Muscle layer of colon (tissue), 2 donors: ENCODE measurements around the gene ZNRF3.

Experiments used
- H3K27ac ChIP-seq: one replicate; pipeline ENCODE4 v1.7.0; 2013; ENCODE audit warnings: low read depth, mild to moderate bottlenecking, low read length, moderate library complexity
- H3K27me3 ChIP-seq, 2 donors: one replicate each; pipeline ENCODE4 v1.7.0; 2013; ENCODE audit warnings: low read length in 2 of 2, mild to moderate bottlenecking in 2 of 2; ENCODE audit not compliant: insufficient read depth in 2 of 2, control insufficient read depth in 1 of 2
- H3K36me3 ChIP-seq: one replicate; pipeline ENCODE4 v1.7.0; 2013; ENCODE audit warnings: mild to moderate bottlenecking, low read length; ENCODE audit not compliant: insufficient read depth
- H3K4me1 ChIP-seq: one replicate; pipeline ENCODE4 v1.7.0; 2013; ENCODE audit warnings: mild to moderate bottlenecking, low read length; ENCODE audit not compliant: insufficient read depth
- H3K4me3 ChIP-seq, 2 donors: one replicate each; pipeline ENCODE4 v1.7.0; 2013; ENCODE audit warnings: low read length in 2 of 2, low read depth in 1 of 2, mild to moderate bottlenecking in 1 of 2, moderate library complexity in 1 of 2
- H3K9ac ChIP-seq: one replicate; pipeline ENCODE4 v1.7.0; 2013; ENCODE audit warnings: low read length
- H3K9me3 ChIP-seq: one replicate; pipeline ENCODE4 v1.7.0; 2013; ENCODE audit warnings: mild to moderate bottlenecking, low read length
- donor health status: abdominal sarcoma.
- donor health status: Adenocarcinoma of cecum.

The ZNRF3 gene

DNA sequence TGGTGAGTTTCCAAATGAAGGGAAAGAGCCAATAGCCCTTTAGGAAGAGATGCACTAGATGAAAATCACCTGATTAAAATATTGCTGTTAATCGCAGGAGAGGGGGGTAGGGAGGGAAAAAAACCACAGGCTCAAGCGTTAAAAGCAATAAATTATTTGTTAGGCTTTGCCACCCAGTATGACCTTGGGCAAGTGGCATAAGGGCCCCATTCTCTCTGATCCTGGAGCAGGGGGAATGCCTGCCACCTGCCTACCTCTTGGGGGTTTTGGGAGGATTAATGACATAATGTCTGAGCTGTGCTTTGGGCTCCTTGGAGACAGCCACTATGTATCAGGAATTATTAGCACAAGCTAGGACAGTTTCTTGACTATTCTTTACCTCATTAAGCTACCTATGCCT lies 80.0 kb downstream of the ZNRF3 start:
- no peak overlapping the region for H3K27ac ChIP-seq
- no peak overlapping the region for H3K9ac ChIP-seq
- H3K27me3 ChIP-seq = no peaks in the 10 kb centered on the region
- H3K4me3 ChIP-seq = no peak overlapping the region
- no peaks in the 10 kb centered on the region for H3K36me3 ChIP-seq
- no peaks in the 10 kb centered on the region for H3K9me3 ChIP-seq
- peaks cover 17% of the 10 kb centered on the region for H3K4me1 ChIP-seq

DNA sequence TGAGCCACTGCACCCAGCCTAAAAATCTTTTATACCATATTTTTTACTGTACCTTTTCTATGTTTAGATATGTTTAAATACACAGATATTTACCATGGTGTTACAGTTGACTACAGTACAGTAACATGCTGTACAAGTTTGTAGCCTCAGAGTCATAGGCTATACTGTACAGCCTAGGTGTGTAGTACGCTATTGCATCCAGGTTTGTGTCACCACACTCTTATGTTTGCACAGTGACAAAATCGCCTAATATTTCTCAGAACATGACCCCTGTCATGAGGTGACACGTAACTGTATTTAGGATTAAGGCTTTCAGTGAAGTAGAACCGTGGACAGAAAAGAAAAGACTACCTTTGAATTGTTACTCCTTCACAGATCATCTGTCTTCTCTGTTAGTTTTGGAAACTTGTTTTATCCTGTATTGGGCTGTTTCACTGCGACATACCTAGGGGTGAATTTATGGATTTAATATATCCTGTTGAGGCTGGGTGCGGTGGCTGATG lies 83.8 kb downstream of the ZNRF3 start:
- Histone ChIP-seq H3K27me3 (no peaks in the 10 kb centered on the region), H3K27ac (no peak overlapping the region), H3K4me3 (no peak overlapping the region), H3K9ac (no peak overlapping the region), H3K9me3 (no peaks in the 10 kb centered on the region), H3K4me1 (peaks cover 6% of the 10 kb centered on the region), H3K36me3 (no peaks in the 10 kb centered on the region)

DNA sequence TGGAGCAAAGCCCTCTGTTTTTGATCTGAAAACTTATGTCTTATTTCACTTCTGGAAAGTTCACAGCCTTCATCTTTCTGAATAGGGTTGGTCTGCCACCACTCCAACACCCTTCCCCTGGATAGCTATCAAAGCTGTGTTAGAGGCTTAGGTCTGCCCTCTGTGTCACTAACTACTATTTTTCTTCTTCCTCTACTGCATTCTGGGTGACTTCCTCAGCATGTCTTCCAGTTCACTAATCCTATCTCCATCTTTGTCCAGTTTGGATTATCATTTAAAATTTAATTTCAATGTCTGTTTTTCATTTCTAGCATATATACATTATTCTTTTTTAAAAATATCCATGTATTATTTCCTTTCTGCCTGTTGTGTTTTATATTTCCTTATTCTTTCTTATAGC lies 84.6 kb downstream of the ZNRF3 start:
- Histone ChIP-seq H3K36me3 (no peaks in the 10 kb centered on the region), H3K27me3 (no peaks in the 10 kb centered on the region), H3K9ac (no peak overlapping the region), H3K27ac (no peak overlapping the region), H3K4me3 (no peak overlapping the region), H3K4me1 (peaks cover 6% of the 10 kb centered on the region), H3K9me3 (no peaks in the 10 kb centered on the region)

DNA sequence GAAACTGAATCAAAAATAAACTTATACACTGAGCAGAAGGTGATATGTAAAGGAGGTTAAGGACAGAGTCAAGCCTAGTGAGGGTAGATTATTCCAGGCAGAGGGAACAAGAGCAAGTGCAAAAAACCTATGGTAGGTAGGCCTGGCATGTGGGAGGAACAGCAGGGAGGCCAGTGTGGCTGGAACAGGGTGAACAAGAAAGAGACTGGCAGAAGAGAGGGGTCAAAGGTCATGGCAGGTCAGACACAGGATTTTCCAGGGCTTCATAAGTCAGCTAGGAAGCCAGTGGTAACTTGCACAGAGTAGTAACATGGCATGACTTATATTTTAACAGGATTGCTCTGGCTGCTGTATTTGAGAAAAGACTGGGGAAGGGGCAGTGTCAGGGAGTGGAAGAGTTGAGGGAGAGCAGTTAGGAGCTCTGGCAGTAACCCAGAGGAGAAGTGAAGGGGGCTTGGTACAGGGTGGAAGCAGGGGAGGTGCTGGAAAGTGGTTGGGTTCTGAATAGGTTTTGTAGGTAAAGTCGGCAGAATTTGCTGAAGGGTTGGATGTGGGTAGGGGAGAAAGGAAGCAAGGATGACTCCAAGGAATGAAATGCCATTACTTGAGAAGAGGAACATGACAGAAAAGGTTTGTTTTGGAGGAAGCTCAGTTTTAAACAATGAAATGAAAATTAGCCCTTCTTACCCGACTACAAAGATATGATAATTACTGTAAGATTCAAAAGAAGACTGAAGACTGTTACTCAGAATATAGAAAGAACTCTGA lies 86.2 kb downstream of the ZNRF3 start:
- H3K9me3 ChIP-seq = no peaks in the 10 kb centered on the region
- H3K36me3 ChIP-seq = no peaks in the 10 kb centered on the region
- H3K27me3 ChIP-seq = no peaks in the 10 kb centered on the region
- H3K4me1 ChIP-seq = peaks cover 6% of the 10 kb centered on the region
- no peak overlapping the region for H3K9ac ChIP-seq
- no peak overlapping the region for H3K4me3 ChIP-seq
- H3K27ac ChIP-seq = no peak overlapping the region

DNA sequence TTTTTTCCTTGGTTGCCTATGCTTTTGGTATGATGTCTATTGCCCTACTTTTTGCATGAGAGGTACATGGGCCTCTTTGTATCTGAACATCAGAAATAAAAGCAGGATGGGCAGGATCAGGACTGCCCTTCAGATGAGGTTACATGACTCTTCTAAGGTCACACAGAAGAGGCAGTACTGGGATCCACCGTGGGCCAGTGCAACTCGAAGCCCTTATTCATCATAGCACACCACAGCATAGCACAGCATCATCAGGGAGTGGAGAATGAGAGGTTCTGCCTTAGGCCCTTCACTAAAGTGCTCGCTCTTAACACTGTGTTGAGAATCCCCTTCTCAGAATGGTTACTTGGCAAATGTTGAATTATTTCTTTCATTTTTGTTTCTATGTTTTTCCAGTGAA lies 90.0 kb downstream of the ZNRF3 start:
- no peaks in the 10 kb centered on the region for H3K9me3 ChIP-seq
- no peak overlapping the region for H3K4me3 ChIP-seq
- H3K9ac ChIP-seq = no peak overlapping the region
- peaks cover 18% of the 10 kb centered on the region for H3K4me1 ChIP-seq
- no peak overlapping the region for H3K27ac ChIP-seq
- H3K36me3 ChIP-seq = no peaks in the 10 kb centered on the region
- no peaks in the 10 kb centered on the region for H3K27me3 ChIP-seq

DNA sequence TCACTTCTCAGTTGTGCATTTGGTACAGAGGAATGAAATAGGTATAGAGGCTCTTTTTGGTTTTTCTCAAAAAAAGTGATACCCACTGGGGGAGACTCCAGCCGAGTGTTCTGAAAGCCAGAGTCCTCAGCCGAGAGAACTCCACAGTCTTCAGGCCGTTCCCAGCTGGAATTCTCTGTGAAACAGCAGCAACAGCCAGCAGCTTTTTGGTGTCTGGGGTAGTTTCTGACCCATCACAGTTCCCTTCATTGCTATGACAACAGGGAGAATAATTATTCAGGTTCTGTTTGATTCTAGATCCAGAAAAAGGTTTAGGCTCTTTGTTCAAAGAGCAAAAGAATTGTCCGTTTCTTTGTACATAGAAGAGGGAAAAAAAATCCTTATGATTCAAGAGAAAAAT lies 93.7 kb downstream of the ZNRF3 start:
- H3K9ac ChIP-seq = peak overlapping the region; percentile 2
- peak overlapping the region in 1 of 2 donors; percentile 16 for H3K4me3 ChIP-seq
- H3K27me3 ChIP-seq = no peaks in the 10 kb centered on the region
- peaks cover 22% of the 10 kb centered on the region for H3K4me1 ChIP-seq
- H3K36me3 ChIP-seq = no peaks in the 10 kb centered on the region
- no peak overlapping the region for H3K27ac ChIP-seq
- no peaks in the 10 kb centered on the region for H3K9me3 ChIP-seq

DNA sequence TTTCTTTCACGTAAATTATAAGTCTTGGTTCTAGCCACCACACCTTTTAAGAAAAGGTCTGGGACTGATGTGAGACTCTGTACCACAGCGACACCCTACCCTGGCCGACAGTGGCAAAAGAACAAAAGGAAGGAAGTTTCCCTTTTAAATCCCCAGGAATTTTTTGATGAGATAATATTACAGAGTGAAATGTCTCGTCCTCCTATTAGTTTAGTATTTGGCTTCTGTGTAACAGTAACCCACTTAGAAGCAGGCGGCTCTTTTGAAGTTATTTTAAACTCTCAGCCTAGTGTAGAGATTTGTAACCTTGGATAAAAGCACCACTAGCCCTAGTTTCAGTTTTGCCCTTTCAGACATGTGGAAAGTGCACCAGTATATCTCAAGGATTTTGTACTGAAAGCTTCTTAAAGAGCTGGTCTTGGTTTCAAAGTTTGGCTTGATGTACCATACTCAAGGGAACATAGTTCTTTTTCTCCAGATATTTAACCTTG lies 94.2 kb downstream of the ZNRF3 start:
- H3K27me3 ChIP-seq = no peaks in the 10 kb centered on the region
- no peaks in the 10 kb centered on the region for H3K9me3 ChIP-seq
- H3K4me1 ChIP-seq = peaks cover 22% of the 10 kb centered on the region
- peak overlapping the region; percentile 2 for H3K9ac ChIP-seq
- H3K4me3 ChIP-seq = peak overlapping the region in 1 of 2 donors; percentile 16
- H3K36me3 ChIP-seq = no peaks in the 10 kb centered on the region
- H3K27ac ChIP-seq = no peak overlapping the region

DNA sequence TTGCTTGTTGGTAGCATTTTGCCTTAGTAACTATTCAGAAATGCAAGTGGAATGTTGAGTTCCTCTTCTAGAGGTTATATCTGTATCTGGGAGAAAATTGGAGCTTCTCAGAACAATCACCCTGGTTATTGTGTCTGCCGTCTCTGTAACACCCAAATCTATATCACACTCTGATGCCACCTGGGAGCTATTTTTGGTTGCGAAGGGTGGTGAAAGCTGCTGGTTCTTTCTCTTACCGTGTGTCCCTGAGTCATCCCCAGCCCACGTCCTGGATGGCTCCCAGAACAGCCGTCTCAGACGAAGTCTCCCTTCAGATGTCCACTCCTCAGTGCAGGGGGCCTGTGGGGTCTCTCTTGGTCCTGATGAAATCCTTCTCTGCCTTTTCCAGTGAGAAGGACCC lies 94.8 kb downstream of the ZNRF3 start:
- H3K9me3 ChIP-seq = no peaks in the 10 kb centered on the region
- H3K27me3 ChIP-seq = no peaks in the 10 kb centered on the region
- H3K36me3 ChIP-seq = no peaks in the 10 kb centered on the region
- no peak overlapping the region for H3K27ac ChIP-seq
- peak overlapping the region; percentile 2 for H3K9ac ChIP-seq
- peak overlapping the region in 1 of 2 donors; percentile 16 for H3K4me3 ChIP-seq
- H3K4me1 ChIP-seq = peaks cover 22% of the 10 kb centered on the region

DNA sequence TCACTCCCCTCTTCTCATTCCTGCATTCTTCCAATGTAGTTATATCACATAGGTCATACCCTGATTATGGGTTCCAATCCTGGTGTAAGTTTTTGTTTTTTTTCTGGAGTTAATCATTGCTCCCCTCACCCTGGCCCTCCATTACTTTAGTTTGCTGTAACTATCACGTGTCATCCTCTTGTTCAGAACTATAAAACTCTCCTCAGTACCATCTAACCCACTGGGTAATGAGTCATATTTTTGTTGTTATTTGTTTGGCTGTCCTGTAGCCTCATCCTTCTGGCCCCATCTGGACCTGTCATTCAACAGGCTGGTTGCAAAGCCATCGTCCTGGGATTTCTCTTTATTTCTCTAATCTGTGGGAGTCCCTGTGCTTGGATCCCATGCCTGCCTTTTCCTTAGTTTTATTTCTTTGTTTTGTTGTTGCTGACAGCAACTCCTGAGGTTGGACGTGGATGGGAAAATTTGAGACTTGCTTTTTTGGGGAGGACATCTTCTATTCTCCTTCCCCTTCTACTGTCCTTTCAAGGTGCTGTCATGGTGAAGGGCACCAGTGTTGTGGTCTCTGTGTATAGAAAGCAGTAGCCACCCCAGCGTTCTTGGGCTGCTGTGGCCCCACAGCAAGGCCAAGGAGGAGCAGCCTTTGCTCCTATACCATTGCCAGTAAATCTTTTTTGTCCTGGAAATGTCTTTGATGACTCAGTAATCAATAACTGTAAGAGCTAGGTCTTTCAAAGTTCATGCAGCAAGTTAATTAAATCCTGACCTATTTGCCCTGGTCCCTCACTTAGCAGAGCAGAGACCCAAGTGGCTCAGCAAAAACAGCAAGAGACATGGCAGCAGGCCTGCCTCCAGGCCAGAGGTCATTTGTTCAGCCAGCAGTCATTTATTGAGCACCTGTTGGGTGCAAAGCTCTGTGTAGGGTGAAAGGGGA lies 95.8 kb downstream of the ZNRF3 start:
- H3K4me1 ChIP-seq = peaks cover 22% of the 10 kb centered on the region
- H3K36me3 ChIP-seq = no peaks in the 10 kb centered on the region
- H3K9me3 ChIP-seq = no peaks in the 10 kb centered on the region
- H3K4me3 ChIP-seq = no peak overlapping the region
- H3K27ac ChIP-seq = no peak overlapping the region
- no peaks in the 10 kb centered on the region for H3K27me3 ChIP-seq
- H3K9ac ChIP-seq = no peak overlapping the region

DNA sequence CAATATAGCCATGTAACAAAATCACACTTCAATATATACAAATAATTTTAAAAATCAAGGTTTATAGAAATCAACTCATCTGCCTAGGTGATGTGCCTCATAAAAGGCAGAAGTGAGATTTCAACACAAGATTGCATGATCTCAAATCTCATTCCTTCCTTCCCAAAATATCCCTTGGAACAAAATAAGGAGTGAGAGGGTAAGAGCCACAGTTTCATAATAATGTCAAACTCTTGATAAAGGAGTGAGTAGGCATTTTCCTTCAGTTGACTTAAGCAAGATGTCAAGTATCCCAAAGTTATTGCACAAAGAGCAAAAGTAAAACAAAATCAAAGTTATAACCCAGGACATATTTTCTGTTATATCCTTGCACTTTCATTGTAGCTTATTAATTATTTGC lies 97.0 kb downstream of the ZNRF3 start:
- Histone ChIP-seq H3K9me3 (no peaks in the 10 kb centered on the region), H3K27ac (no peak overlapping the region), H3K4me1 (peaks cover 22% of the 10 kb centered on the region), H3K36me3 (no peaks in the 10 kb centered on the region), H3K9ac (no peak overlapping the region), H3K27me3 (no peaks in the 10 kb centered on the region), H3K4me3 (no peak overlapping the region)

DNA sequence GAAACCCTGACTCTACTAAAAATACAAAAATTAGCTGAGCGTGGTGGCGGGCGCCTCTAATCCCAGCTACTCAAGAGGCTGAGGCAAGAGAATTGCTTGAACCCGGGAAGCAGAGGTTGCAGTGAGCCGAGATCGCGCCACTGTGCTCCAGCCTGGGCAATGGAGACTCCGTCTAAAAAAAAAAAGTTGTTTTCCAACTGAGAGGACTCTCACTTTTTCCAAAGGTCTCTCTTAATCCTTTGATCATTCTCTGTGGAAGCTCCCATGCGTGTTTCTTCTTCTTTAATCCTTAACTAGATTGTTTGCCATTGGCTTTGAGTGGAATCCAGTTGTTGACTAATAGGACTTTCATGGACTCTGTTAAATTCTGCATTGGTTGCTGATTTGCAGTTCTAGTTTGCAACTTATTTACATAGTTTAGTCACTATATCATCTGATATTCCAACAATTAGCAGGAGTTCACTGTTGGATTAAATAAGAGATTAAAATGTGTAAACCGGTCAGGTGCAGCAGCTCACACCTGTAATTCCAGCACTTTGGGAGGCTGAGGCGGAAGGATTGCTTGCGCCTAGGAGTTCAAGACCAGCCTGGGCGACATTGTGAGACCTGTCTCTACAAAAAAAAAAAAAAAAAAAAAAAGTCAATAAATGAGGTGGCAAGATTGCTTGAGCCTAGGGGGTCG lies 98.6 kb downstream of the ZNRF3 start:
- Histone ChIP-seq H3K27ac (no peak overlapping the region), H3K4me3 (no peak overlapping the region), H3K36me3 (peaks cover 2% of the 10 kb centered on the region), H3K9ac (no peak overlapping the region), H3K27me3 (no peaks in the 10 kb centered on the region), H3K4me1 (peaks cover 18% of the 10 kb centered on the region), H3K9me3 (no peaks in the 10 kb centered on the region)
